ENCODE results near the gene RPEL1. TPM values are rescaled to one million over a fixed set of nuclear protein-coding genes. Genes with fewer than 3 reads are reported as not detected.

Gene RPEL1
- total and polyA plus RNA-seq, 2 donors (not counting 1 experiment from before 2014, with no cell fraction given): not detected

DNA sequence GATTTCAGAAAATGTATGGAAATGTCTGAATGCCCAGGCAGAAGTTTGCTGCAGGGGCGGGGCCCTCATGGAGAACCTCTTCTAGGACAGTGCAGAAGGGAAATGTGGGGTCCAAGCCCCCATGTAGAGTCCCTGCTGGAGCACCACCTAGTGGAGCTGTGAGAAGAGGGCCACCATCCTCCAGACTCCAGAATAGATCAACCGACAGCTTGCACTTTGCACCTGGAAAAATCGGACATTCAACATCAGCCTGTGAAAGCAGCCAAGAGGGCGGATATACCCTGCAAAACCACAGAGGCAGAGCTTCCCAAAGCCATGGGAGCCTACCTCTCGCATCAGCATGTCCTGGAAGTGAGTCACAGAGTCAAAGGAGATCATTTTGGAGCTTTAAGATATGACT is 14.3 kb downstream of the RPEL1 start:
- TF ChIP-seq, protein P1, sequence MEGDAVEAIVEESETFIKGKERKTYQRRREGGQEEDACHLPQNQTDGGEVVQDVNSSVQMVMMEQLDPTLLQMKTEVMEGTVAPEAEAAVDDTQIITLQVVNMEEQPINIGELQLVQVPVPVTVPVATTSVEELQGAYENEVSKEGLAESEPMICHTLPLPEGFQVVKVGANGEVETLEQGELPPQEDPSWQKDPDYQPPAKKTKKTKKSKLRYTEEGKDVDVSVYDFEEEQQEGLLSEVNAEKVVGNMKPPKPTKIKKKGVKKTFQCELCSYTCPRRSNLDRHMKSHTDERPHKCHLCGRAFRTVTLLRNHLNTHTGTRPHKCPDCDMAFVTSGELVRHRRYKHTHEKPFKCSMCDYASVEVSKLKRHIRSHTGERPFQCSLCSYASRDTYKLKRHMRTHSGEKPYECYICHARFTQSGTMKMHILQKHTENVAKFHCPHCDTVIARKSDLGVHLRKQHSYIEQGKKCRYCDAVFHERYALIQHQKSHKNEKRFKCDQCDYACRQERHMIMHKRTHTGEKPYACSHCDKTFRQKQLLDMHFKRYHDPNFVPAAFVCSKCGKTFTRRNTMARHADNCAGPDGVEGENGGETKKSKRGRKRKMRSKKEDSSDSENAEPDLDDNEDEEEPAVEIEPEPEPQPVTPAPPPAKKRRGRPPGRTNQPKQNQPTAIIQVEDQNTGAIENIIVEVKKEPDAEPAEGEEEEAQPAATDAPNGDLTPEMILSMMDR (IDR thresholded peaks at IDR 0.05): no peak
- no peak overlapping the region for H3K27ac Mint-ChIP-seq
- H4K20me1 ChIP-seq (ENCODE audit: control insufficient read depth, insufficient read depth, low read length, poor library complexity, severe bottlenecking): no peaks in the 10 kb centered on the region
- H3K4me2 ChIP-seq (replicated peaks; ENCODE audit: low read depth, low read length, poor library complexity, severe bottlenecking): no peak overlapping the region
- WGBS (ENCODE audit: insufficient coverage): 100% methylated on average over 5 of the region's 5 CpGs
- H3K9me3 Mint-ChIP-seq (ENCODE audit: insufficient read depth): peaks cover 9% of the 10 kb centered on the region
- H3K9me3 ChIP-seq (ENCODE audit: control extremely low read depth in 1 of 3, control insufficient read depth in 2 of 3, insufficient read depth in 1 of 3, low read length in 2 of 3): peaks cover 0 to 9% (median 4%) of the 10 kb centered on the region in 3 donors
- ChIA-PET CTCF (interaction anchor here (0.7 kb wide), 1 partner anchor 20 kb away, joined by 3 read pairs; no protein-coding TSS in a partner anchor), POLR2A (no interaction called here)
- no peaks in the 10 kb centered on the region for H3K4me1 Mint-ChIP-seq
- DNase-seq (no peak), ATAC-seq (ENCODE audit: low read depth) (no peak)
- no peak overlapping the region for H3K9ac ChIP-seq (ENCODE audit: low read length)
- H3K36me3 ChIP-seq (replicated peaks in 1 of 2; ENCODE audit: control extremely low read depth in 1 of 2, control insufficient read depth in 1 of 2, extremely low read depth in 1 of 2, insufficient read depth in 2 of 2, low read length in 1 of 2): no peaks in the 10 kb centered on the region
- H3K4me1 ChIP-seq (ENCODE audit: control insufficient read depth in 2 of 2, insufficient read depth in 2 of 2, low read length in 2 of 2): no peaks in the 10 kb centered on the region
- H3K27me3 Mint-ChIP-seq: peaks cover 29% of the 10 kb centered on the region
- H3K4me3 ChIP-seq (ENCODE audit: control extremely low read depth in 1 of 5, extremely low read depth in 1 of 5, insufficient read depth in 1 of 5, low read depth in 2 of 5, low read length in 4 of 5): no peak overlapping the region
- H3K27me3 ChIP-seq (replicated peaks in 1 of 4; ENCODE audit: control extremely low read depth in 1 of 4, control insufficient read depth in 3 of 4, insufficient read depth in 4 of 4, low read length in 3 of 4): peaks cover 0 to 14% (median 2%) of the 10 kb centered on the region in 4 experiments
- no peak overlapping the region for H2AFZ ChIP-seq (ENCODE audit: insufficient read depth, low read depth, low read length, poor library complexity, severe bottlenecking)
- no peak overlapping the region for H3K27ac ChIP-seq (ENCODE audit: low read length in 2 of 2)
- intact Hi-C loops (cut with micrococcal nuclease): no loop called here
- H3K4me3 Mint-ChIP-seq: no peak overlapping the region
- H3K79me2 ChIP-seq (ENCODE audit: control insufficient read depth, insufficient read depth, low read length): no peaks in the 10 kb centered on the region

GRCh38 chr10:103262229-103262628 is 16.5 kb downstream of the RPEL1 start:
- no peak overlapping the region for H2AFZ ChIP-seq (ENCODE audit: insufficient read depth, low read depth, low read length, poor library complexity, severe bottlenecking)
- ATAC-seq (ENCODE audit: low read depth): no peak
- H3K9ac ChIP-seq (ENCODE audit: low read length): no peak overlapping the region
- 100% methylated on average over 1 of the region's 3 CpGs for WGBS (ENCODE audit: insufficient coverage)
- no peak overlapping the region for H3K27ac ChIP-seq (ENCODE audit: low read length in 2 of 2)
- no peak for TF ChIP-seq EZH2 (IDR thresholded peaks at IDR 0.05; ENCODE audit: borderline replicate concordance, insufficient read depth, low read depth, low read length, poor library complexity, severe bottlenecking)
- TF ChIP-seq, protein P1 (IDR thresholded peaks at IDR 0.05): no peak
- H3K36me3 ChIP-seq (replicated peaks in 1 of 2; ENCODE audit: control extremely low read depth in 1 of 2, control insufficient read depth in 1 of 2, extremely low read depth in 1 of 2, insufficient read depth in 2 of 2, low read length in 1 of 2): no peaks in the 10 kb centered on the region
- peaks cover 0 to 14% (median 2%) of the 10 kb centered on the region in 4 experiments for H3K27me3 ChIP-seq (replicated peaks in 1 of 4; ENCODE audit: control extremely low read depth in 1 of 4, control insufficient read depth in 3 of 4, insufficient read depth in 4 of 4, low read length in 3 of 4)
- peaks cover 0 to 9% (median 4%) of the 10 kb centered on the region in 3 donors for H3K9me3 ChIP-seq (ENCODE audit: control extremely low read depth in 1 of 3, control insufficient read depth in 2 of 3, insufficient read depth in 1 of 3, low read length in 2 of 3)
- ChIA-PET CTCF (no interaction called here), POLR2A (no interaction called here)
- no peak overlapping the region for H3K4me2 ChIP-seq (replicated peaks; ENCODE audit: low read depth, low read length, poor library complexity, severe bottlenecking)
- no peak overlapping the region for H3K4me3 ChIP-seq (ENCODE audit: control extremely low read depth in 1 of 5, extremely low read depth in 1 of 5, insufficient read depth in 1 of 5, low read depth in 2 of 5, low read length in 4 of 5)
- H3K79me2 ChIP-seq (ENCODE audit: control insufficient read depth, insufficient read depth, low read length): no peaks in the 10 kb centered on the region
- H3K4me1 ChIP-seq (ENCODE audit: control insufficient read depth in 2 of 2, insufficient read depth in 2 of 2, low read length in 2 of 2): no peaks in the 10 kb centered on the region
- H3K9me3 Mint-ChIP-seq (ENCODE audit: insufficient read depth): peaks cover 9% of the 10 kb centered on the region
- peaks cover 41% of the 10 kb centered on the region for H3K27me3 Mint-ChIP-seq
- no peak overlapping the region for H3K4me3 Mint-ChIP-seq
- DNase-seq: no peak
- no peaks in the 10 kb centered on the region for H3K4me1 Mint-ChIP-seq
- intact Hi-C loops (cut with micrococcal nuclease): no loop called here
- H4K20me1 ChIP-seq (ENCODE audit: control insufficient read depth, insufficient read depth, low read length, poor library complexity, severe bottlenecking): no peaks in the 10 kb centered on the region
- no peak overlapping the region for H3K27ac Mint-ChIP-seq
